Prostate gland (tissue), 2 donors: ENCODE data around the gene DYNLRB1. TPM values are rescaled to one million over a fixed set of nuclear protein-coding genes. Genes with fewer than 3 reads are reported as not detected.

Experiments
- DNase-seq: peaks from one replicate; pipeline ENCODE4 v3.0.0-alpha.2; 2019; ENCODE audit warnings: low spot score
- H3K27ac ChIP-seq, 2 donors: fragments of 200-600 bp; sonication (generic); 2 replicates each; pipeline ENCODE4 v1.5.1; 2017 to 2019
- H3K27me3 ChIP-seq: fragments of 200-600 bp; sonication (generic); replicated peaks from 2 replicates; pipeline ENCODE4 v1.5.1; 2019; ENCODE audit not compliant: insufficient read depth
- H3K36me3 ChIP-seq, 2 donors: fragments of 200-600 bp; sonication (generic); 1 replicate in 1 of 2; 2 replicates in 1 of 2; pipeline versions ENCODE4 v1.5.1 to v1.8.1; 2017 to 2019
- H3K4me1 ChIP-seq: fragments of 200-600 bp; sonication (generic); replicated peaks from 2 replicates; pipeline ENCODE4 v1.5.1; 2019
- H3K4me3 ChIP-seq, 2 donors: fragments of 200-600 bp; sonication (generic); 2 replicates each; pipeline ENCODE4 v1.5.1; 2017 to 2019
- H3K9me3 ChIP-seq: fragments of 200-600 bp; sonication (generic); 2 replicates; pipeline ENCODE4 v1.5.1; 2017
- CTCF ChIP-seq, 4 experiments: fragments of 200-600 bp in 2 of 4; fragments of 450-650 bp in 2 of 4; sonication (generic) in 2 of 4; IDR thresholded peaks; 1 replicate in 3 of 4; 2 replicates in 1 of 4; pipeline ENCODE4 v1.5.1; 2016 to 2019; ENCODE audit warnings: antibody characterized with exemption in 4 of 4, mild to moderate bottlenecking in 2 of 4, moderate library complexity in 2 of 4
- POLR2A ChIP-seq: fragments of 450-650 bp; IDR thresholded peaks from one replicate; pipeline ENCODE4 v1.6.1; 2016; ENCODE audit warnings: antibody characterized with exemption, mild to moderate bottlenecking
- POLR2AphosphoS5 ChIP-seq: sonication (generic); formaldehyde crosslinking; IDR thresholded peaks from one replicate; pipeline ENCODE4 v1.6.1; 2017; ENCODE audit warnings: antibody characterized with exemption
- WGBS: methylation state at CpG from one replicate; pipeline ENCODE4 v1.1.5; 2018; 5-methylcytosine and 5-hydroxymethylcytosine counted together
- intact Hi-C: fragments of 100-400 bp; cut with DNase I; formaldehyde crosslinking; loops from one replicate; pipeline ENCODE4 v1.14.2; 2022
- total RNA-seq, 2 donors: library from RNA; depleted of rRNA; stranded (reverse); fragments of >200 nt; gene quantifications; one replicate each; pipeline ENCODE4 v1.1.0, GENCODE V29; 2016

The DYNLRB1 gene
- total RNA-seq, 2 donors from 2014 or later, result 132 to 247 TPM

- Histone ChIP-seq H3K9me3 (no peaks in the 10 kb centered on the region), H3K36me3 (peaks cover 17 to 20% of the 10 kb centered on the region in 2 donors), H3K4me3 (no peak overlapping the region), H3K27ac (no peak overlapping the region), H3K27me3 (no peaks in the 10 kb centered on the region), H3K4me1 (peaks cover 9% of the 10 kb centered on the region)
- 93% methylated on average over 15 of the region's 15 CpGs for WGBS
- DNase-seq, result no peak
- intact Hi-C loops, result no loop called here
- no peak for TF ChIP-seq POLR2A
- TF ChIP-seq POLR2AphosphoS5, result no peak
- no peak for TF ChIP-seq CTCF (IDR thresholded peaks at IDR 0.05)
These were observed 18.4 kb downstream of the DYNLRB1 start for GRCh38 chr20:34534391-34535165.

DNA sequence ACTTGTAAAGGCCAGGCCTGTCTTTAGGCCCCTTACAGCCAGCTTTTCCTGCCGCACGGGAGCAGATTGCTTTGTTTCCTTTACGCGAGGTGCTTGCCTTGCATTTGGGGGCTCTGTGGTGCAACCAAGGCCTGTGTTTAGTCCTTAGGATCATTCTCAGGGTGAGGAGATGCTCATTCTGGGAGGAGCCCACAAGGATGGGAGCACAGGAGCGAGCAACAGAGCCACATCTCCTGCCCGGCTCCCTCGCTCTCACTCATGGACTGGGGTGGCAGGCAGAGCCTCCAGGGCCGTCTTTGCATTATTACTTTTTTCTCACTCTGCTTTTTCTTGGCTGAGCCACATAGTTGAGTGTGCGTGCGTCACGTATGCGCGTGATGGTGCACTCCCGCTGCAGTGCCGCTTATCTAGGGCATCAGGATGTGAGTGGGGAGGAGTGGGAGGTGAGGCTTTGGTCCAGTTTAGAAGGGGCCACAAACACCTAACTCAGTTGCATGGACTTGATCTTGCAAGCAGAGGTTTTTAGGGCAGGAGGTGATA lies 19.1 kb downstream of the DYNLRB1 start:
- no peak overlapping the region for H3K4me3 ChIP-seq
- H3K36me3 ChIP-seq, result peaks cover 15 to 17% of the 10 kb centered on the region in 2 donors
- TF ChIP-seq POLR2AphosphoS5 (no peak), CTCF (IDR thresholded peaks at IDR 0.05) (no peak), POLR2A (no peak)
- 91% methylated on average over 15 of the region's 15 CpGs for WGBS
- peaks cover 9% of the 10 kb centered on the region for H3K4me1 ChIP-seq
- H3K27ac ChIP-seq, result no peak overlapping the region
- intact Hi-C loops, result no loop called here
- no peaks in the 10 kb centered on the region for H3K27me3 ChIP-seq
- DNase-seq, result no peak
- H3K9me3 ChIP-seq, result no peaks in the 10 kb centered on the region

- 98% methylated on average over 2 of the region's 2 CpGs for WGBS
These were observed 19.6 kb downstream of the DYNLRB1 start for GRCh38 chr20:34535857-34536256.

GRCh38 chr20:34536798-34537394 lies 20.7 kb downstream of the DYNLRB1 start:
- no peak overlapping the region for H3K4me3 ChIP-seq
- no peak overlapping the region for H3K27ac ChIP-seq
- peaks cover 9% of the 10 kb centered on the region for H3K4me1 ChIP-seq
- no peaks in the 10 kb centered on the region for H3K27me3 ChIP-seq
- peaks cover 15 to 25% of the 10 kb centered on the region in 2 donors for H3K36me3 ChIP-seq
- TF ChIP-seq CTCF (IDR thresholded peaks at IDR 0.05), result peak in 2 of 4 experiments; percentile 29 to 35
- no peak for TF ChIP-seq POLR2A
- DNase-seq, result no peak
- intact Hi-C loops, result no loop called here
- H3K9me3 ChIP-seq, result no peaks in the 10 kb centered on the region
- WGBS, result 66% methylated on average over 10 of the region's 10 CpGs

More at GRCh38 chr20:34535857-34536256, 19.6 kb downstream of the DYNLRB1 start:
- H3K4me3 ChIP-seq, result no peak overlapping the region
- H3K27me3 ChIP-seq, result no peaks in the 10 kb centered on the region
- no peak for DNase-seq
- H3K9me3 ChIP-seq, result no peaks in the 10 kb centered on the region
- intact Hi-C loops, result no loop called here
- no peak overlapping the region for H3K27ac ChIP-seq
- no peak for TF ChIP-seq POLR2A
- no peak for TF ChIP-seq CTCF (IDR thresholded peaks at IDR 0.05)
- no peak for TF ChIP-seq POLR2AphosphoS5
- peaks cover 9% of the 10 kb centered on the region for H3K4me1 ChIP-seq
- H3K36me3 ChIP-seq, result peaks cover 15 to 17% of the 10 kb centered on the region in 2 donors
